HG03139 (cell line): Measurements from ENCODE around the gene WFIKKN1.

Source experiments
- ATAC-seq: cut with Tn5 transposase; IDR thresholded peaks from one replicate; pipeline ENCODE4 v1.9.1; 2021; ENCODE audit not compliant: unreplicated experiment

The WFIKKN1 gene

GRCh38 chr16:621526-622105 lies 9.2 kb upstream of the WFIKKN1 start:
- ATAC-seq, result no peak

DNA sequence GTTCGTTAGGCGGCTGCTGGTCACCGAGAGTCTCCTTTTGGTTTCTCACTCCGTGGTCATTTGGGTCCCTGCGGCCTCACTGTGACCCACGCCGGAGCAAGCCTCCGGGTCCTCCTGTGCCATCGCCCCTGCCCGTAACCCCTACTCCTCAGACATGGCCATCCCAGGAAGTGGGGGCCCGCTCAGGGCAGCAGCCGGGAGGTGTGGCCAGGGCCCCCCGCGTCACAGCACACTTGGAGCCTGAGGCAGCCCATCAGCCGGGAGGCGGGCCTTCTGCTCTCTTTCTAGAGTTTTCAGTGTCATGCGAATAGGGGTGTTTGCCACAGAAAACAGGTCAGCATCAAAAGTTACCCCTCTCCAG lies 7.9 kb upstream of the WFIKKN1 start:
- no peak for ATAC-seq

DNA sequence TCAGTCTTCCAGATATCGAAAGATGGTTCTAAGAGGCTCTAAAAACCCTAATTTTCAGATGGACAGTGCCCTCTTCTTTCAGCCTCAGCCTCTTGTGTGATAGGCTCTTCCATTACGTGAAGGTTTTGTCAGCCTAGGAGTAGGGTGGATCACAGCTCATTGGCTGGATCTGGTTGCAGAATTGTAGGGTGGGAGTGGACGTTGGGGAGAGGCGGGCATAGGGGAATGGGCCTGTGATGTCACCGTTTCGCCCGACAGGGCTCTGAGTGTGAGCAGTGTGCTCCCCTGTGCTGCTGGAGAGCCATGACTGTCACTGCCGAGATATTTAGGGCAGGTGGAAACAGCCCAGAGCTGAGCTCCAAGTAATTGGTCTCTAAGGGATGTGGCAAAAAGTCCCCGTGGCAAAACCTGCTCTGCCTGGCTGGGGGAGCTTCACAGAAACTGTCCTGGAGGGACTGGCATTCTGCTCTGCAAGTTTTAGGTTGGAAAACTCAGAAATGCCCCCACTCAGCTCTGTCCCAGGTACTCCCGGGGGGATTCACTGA lies 6.2 kb upstream of the WFIKKN1 start:
- no peak for ATAC-seq

- ATAC-seq, result no peak
Observed at GRCh38 chr16:625117-625976, 5.4 kb upstream of the WFIKKN1 start.

DNA sequence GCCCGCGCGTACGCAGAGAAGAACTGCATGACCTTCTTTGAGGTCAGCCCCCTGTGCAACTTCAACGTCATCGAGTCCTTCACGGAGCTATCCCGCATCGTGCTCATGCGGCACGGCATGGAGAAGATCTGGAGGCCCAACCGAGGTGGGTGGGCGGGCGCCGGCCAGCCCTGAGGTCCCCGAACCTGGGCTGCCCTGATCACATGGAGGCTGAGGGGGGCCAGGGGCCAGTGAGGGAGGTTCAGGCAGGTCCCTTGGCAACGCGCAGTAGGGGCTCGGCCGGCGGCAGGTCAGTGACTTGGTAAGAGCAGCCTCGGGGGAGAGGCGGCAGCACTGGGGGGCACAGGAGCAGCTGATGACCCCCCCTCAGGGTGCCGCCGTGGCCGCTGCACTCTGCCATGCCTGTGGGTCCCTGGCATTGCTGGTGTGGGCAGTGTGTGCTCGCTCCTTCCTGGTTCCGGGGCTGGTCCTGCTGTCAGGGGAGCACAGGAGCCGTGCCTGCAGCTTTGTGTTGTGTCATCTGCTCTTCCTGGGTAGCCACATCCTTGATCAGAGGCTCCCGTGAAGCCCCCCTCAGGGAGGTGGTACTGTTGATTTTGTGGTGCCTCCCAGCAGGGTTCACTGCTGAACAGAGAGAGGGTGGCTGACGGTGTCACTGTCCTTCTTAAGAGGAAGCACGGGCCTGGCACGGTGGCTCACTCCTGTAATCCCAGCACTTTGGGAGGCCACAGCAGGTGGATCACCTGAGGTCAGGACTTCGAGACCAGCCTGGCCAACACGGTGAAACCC lies 4.6 kb upstream of the WFIKKN1 start:
- no peak for ATAC-seq

DNA sequence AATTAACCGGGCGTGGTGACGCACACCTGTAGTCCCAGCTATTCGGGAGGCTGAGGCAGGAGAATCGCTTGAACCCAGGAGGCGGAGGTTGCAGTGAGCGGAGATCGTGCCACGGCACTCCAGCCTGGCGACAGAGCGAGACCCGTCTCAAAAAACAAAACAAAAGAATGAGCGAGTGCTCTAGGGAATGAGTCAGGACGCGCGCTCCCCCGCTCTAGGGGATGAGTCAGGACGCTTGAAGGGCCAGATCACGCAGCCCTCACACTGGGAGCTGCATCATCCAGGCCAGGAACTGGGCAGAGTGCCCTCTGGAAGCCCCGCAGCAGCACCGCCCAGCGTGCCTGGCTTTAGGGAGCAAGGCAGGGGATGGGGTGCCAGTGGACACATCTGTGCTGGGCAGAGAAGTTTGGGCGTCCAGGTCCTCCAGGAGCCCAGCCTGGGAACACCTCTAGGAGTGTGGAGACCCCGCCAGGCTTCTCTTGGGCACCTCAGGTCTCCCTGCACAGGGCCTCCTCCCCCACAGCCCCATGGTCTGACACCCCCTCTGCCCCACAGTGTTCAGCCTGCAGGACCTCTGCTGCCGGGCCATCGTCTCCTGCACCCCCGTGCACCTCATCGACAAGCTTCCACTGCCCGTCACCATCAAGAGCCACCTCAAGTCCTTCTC lies 3.9 kb upstream of the WFIKKN1 start:
- ATAC-seq, result no peak

DNA sequence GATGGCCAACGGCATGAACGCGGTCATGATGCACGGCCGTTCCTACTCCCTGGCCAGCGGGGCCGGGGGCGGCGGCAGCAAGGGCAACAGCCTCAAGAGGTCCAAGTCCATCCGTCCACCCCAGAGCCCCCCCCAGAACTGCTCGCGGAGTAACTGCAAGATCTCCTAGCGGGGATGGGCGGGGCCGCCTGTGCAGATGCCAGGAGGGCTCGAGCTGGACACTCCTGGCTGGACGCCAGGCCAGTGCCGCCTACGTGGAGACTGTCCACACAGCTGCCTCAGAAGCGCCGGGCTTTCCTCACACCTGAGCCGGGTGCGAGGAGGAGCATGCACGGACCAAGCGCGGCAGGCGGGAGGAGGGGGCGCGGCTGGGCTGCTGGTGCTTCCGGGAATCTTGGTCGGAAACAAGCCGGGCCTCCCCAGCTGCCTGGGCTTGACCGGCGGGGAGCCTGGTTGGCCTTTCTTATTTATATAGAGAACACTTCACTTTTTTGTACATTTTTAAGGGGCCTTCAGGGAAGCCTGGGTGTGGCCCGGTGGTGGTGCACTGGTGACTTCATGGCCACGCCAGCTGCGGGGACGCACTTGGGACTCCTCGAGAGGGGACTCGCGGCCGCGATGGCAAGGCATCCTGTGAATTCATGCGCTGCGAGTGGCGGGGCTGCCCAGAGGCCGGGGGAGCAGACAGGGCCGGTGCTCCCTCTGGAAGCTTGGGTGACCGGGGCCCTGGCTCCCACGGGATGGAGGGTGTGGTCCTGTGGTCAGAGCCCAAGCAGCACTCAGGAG lies 3.1 kb upstream of the WFIKKN1 start:
- ATAC-seq, result no peak

DNA sequence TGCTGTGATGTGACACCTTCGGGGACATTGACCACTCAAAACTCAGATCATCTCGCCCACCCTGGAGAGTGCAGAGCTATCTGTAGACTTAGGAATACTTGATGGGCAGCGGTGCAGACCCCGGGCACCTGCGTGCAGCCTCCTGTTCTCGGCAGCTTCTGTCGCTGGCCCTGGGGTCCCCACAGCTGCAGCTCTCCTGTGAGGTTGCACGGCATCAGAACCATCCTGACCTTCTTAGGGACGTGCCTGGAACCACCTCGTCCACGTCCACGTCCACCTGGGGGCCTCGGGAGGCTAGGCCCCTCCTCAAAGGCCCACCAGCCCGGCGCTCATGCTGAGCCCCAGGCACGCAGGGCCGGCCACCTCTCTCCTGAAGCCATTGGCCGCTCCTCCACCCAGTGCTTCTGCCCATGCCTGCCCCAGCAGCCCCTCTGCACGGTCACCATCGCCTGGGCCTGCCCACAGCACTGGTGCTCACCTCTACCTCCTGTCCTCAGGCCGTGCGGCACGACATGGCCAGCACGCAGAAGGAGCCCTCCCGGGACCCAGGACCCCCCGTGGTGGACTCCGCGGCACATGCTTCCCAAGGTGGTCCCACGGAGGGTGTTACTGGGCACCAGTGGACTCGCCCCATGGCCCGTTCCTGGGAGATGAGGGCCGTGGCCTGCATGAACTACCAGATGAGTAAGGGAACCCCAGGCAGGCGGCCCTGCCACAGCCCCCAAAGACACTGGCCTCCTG lies 2.3 kb upstream of the WFIKKN1 start:
- no peak for ATAC-seq

GRCh38 chr16:629185-629832 lies 1.5 kb upstream of the WFIKKN1 start:
- ATAC-seq, result no peak

DNA sequence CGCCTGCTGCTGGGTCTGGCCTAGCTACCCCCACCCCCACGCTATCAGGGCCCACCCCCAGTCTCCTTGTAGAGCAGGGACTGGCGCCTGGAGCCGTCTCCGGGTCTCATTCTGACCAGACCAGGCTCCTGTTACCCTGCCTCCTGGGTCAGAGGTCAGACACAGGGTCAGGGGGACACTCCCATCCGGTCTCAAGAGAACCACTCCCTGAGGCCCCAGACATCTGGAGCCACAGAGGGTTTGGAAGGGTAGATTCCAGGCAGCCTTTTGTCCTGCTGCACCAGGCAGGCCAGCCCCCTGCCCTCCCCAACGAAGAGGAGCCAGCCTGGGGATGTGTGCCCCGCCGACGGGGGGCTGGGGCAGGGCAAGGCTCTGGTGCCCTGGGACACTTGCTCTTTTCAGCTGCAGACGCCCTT lies 944 bp upstream of the WFIKKN1 start:
- ATAC-seq, result no peak

- ATAC-seq, result no peak
Observed at GRCh38 chr16:630249-630814, 453 bp upstream of the WFIKKN1 start.

DNA sequence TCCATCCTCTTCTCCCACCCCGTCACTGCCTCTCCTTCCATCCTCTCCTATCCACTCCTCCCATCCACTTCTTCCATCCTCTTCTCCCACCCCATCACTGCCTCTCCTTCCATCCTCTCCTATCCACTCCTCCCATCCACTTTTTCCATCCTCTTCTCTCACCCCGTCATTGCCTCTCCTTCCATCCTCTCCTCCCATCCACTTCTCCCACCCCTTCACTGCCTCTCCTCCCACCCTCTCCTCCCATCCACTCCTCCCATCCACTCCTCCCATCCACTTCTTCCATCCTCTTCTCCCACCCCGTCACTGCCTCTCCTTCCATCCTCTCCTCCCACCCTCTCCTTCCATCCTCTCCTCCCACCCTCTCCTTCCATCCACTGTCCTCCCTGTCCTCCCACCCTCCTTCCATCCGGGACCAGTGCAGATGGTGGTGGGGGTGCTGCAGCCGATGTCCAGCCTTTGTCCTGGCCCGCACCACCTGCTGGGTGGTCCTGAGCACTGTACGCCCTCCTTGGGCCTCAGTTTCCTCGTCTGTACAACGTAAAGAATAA lies 1.1 kb downstream of the WFIKKN1 start:
- ATAC-seq, result no peak

DNA sequence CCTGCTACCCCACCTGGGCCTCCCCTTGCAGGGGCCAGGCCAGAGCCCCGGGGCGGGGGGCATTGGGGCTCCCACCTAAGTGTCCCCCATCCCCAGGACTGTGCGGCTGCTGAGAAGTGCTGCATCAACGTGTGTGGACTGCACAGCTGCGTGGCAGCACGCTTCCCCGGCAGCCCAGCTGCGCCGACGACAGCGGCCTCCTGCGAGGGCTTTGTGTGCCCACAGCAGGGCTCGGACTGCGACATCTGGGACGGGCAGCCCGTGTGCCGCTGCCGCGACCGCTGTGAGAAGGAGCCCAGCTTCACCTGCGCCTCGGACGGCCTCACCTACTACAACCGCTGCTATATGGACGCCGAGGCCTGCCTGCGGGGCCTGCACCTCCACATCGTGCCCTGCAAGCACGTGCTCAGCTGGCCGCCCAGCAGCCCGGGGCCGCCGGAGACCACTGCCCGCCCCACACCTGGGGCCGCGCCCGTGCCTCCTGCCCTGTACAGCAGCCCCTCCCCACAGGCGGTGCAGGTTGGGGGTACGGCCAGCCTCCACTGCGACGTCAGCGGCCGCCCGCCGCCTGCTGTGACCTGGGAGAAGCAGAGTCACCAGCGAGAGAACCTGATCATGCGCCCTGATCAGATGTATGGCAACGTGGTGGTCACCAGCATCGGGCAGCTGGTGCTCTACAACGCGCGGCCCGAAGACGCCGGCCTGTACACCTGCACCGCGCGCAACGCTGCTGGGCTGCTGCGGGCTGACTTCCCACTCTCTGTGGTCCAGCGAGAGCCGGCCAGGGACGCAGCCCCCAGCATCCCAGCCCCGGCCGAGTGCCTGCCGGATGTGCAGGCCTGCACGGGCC lies 1.9 kb downstream of the WFIKKN1 start:
- no peak for ATAC-seq

GRCh38 chr16:633336-634050 lies 2.7 kb downstream of the WFIKKN1 start:
- ATAC-seq, result no peak

DNA sequence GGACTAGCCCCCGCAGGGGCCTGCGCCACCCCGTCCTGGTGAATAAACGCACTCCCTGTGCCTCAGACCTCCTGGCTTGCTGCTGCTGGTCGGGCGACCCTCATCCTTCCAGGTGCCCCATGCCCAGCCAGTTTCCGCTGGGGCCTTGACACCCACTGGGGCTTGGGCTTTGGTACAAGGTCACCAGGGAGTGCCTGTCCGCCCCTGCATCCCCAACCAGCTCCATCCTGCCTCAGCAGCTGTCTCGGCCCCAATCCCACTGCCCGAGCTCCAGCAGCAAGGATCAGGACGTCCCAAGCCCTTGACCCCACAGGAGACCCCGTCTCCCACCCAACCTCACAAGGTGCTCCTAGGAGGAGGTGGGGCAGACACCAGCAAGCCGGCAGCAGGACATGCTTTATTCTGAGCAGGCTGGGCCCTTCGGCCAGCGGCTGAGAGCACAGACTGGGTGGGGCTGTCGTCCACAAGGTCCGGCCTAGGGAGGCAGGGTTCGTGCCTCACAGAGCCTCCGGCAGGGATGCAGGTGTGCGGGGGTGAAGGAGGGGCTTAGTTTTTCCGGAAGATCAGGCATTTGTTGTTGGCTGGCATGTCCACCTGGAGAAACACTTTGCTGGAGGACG lies 3.4 kb downstream of the WFIKKN1 start:
- no peak for ATAC-seq

DNA sequence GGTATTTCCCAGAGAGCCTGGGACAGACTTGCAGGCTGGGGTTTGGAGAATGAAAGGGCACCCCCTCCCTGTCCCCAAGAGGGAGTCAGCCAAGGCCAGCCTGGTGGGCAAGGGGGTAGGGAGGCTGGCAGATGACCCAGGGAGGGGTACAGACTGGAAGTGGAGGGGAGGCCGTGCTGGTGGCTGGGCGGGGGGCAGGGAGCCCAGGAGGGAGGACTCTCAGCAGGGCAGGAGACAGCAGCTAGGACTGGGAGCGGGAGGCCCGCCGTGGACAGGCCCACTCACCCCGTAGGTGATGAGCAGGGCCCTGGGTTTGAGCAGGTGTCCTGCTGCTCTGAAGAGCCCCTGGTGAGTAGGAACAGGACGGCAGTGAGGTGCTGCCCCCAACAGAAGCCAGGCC lies 4.2 kb downstream of the WFIKKN1 start:
- ATAC-seq, result no peak
